ENCODE measurements around the gene APBA2.

APBA2 gene

GRCh38 chr15:28929200-28929599 is 43.4 kb downstream of the APBA2 start:
- DNase-seq (ENCODE audit: low read depth), result no peak
- no peak overlapping the region for H3K4me3 ChIP-seq (ENCODE audit: low read depth, low read length)
- TF ChIP-seq MAX (IDR thresholded peaks at IDR 0.05; ENCODE audit: low read depth, low read length) (no peak), CTCF (IDR thresholded peaks at IDR 0.05; ENCODE audit: low read depth, low read length) (no peak), POLR2A (IDR thresholded peaks at IDR 0.05; ENCODE audit: extremely low read depth, insufficient read length) (no peak), MYC (IDR thresholded peaks at IDR 0.05; ENCODE audit: low read depth, low read length) (no peak)

GRCh38 chr15:28930011-28930410 is 44.2 kb downstream of the APBA2 start:
- DNase-seq (ENCODE audit: low read depth), result no peak
- TF ChIP-seq POLR2A (IDR thresholded peaks at IDR 0.05; ENCODE audit: extremely low read depth, insufficient read length) (no peak), MAX (IDR thresholded peaks at IDR 0.05; ENCODE audit: low read depth, low read length) (no peak), CTCF (IDR thresholded peaks at IDR 0.05; ENCODE audit: low read depth, low read length) (no peak), MYC (IDR thresholded peaks at IDR 0.05; ENCODE audit: low read depth, low read length) (no peak)
- H3K4me3 ChIP-seq (ENCODE audit: low read depth, low read length), result no peak overlapping the region

GRCh38 chr15:28930476-28931291 is 44.9 kb downstream of the APBA2 start:
- DNase-seq (ENCODE audit: low read depth), result no peak
- H3K4me3 ChIP-seq (ENCODE audit: low read depth, low read length), result no peak overlapping the region
- no peak for TF ChIP-seq MYC (IDR thresholded peaks at IDR 0.05; ENCODE audit: low read depth, low read length)
- no peak for TF ChIP-seq MAX (IDR thresholded peaks at IDR 0.05; ENCODE audit: low read depth, low read length)
- no peak for TF ChIP-seq POLR2A (IDR thresholded peaks at IDR 0.05; ENCODE audit: extremely low read depth, insufficient read length)
- TF ChIP-seq CTCF (IDR thresholded peaks at IDR 0.05; ENCODE audit: low read depth, low read length), result no peak

- TF ChIP-seq MYC (IDR thresholded peaks at IDR 0.05; ENCODE audit: low read depth, low read length), result no peak
- TF ChIP-seq POLR2A (IDR thresholded peaks at IDR 0.05; ENCODE audit: extremely low read depth, insufficient read length), result no peak
- no peak for TF ChIP-seq CTCF (IDR thresholded peaks at IDR 0.05; ENCODE audit: low read depth, low read length)
- no peak for TF ChIP-seq MAX (IDR thresholded peaks at IDR 0.05; ENCODE audit: low read depth, low read length)
- DNase-seq (ENCODE audit: low read depth), result no peak
- no peak overlapping the region for H3K4me3 ChIP-seq (ENCODE audit: low read depth, low read length)
These were observed 46.1 kb downstream of the APBA2 start for GRCh38 chr15:28931828-28932227.

- no peak for DNase-seq (ENCODE audit: low read depth)
These were observed 46.6 kb downstream of the APBA2 start for GRCh38 chr15:28932361-28932760.

More at GRCh38 chr15:28932361-28932760, 46.6 kb downstream of the APBA2 start:
- no peak overlapping the region for H3K4me3 ChIP-seq (ENCODE audit: low read depth, low read length)
- no peak for TF ChIP-seq POLR2A (IDR thresholded peaks at IDR 0.05; ENCODE audit: extremely low read depth, insufficient read length)
- TF ChIP-seq MAX (IDR thresholded peaks at IDR 0.05; ENCODE audit: low read depth, low read length), result no peak
- TF ChIP-seq CTCF (IDR thresholded peaks at IDR 0.05; ENCODE audit: low read depth, low read length), result no peak
- TF ChIP-seq MYC (IDR thresholded peaks at IDR 0.05; ENCODE audit: low read depth, low read length), result no peak

Data from NB4 (cell line).